ENCODE results near the gene GALNT2.
A peak's percentile ranks its signal among the peaks of the same experiment; 100 is the strongest.

The GALNT2 gene

GRCh38 chr1:230149751-230150584, 82.9 kb downstream of the GALNT2 start:
- no peak for DNase-seq

GRCh38 chr1:230150615-230151014, 83.6 kb downstream of the GALNT2 start:
- no peak for DNase-seq

GRCh38 chr1:230151924-230152468, 85.0 kb downstream of the GALNT2 start:
- DNase-seq, result no peak

- DNase-seq, result no peak
Measured at GRCh38 chr1:230152999-230153398, 86.0 kb downstream of the GALNT2 start.

GRCh38 chr1:230153641-230154296, 86.7 kb downstream of the GALNT2 start:
- peak; percentile 59 for DNase-seq

GRCh38 chr1:230155021-230155420, 88.0 kb downstream of the GALNT2 start:
- DNase-seq, result no peak

- no peak for DNase-seq
Measured at GRCh38 chr1:230156068-230156467, 89.0 kb downstream of the GALNT2 start.

GRCh38 chr1:230156536-230156935, 89.5 kb downstream of the GALNT2 start:
- no peak for DNase-seq

GRCh38 chr1:230157420-230158390, 90.7 kb downstream of the GALNT2 start:
- no peak for DNase-seq

- no peak for DNase-seq
Measured at GRCh38 chr1:230158415-230159291, 91.6 kb downstream of the GALNT2 start.

GRCh38 chr1:230159580-230159979, 92.5 kb downstream of the GALNT2 start:
- DNase-seq, result no peak

GRCh38 chr1:230160957-230161771, 94.1 kb downstream of the GALNT2 start:
- no peak for DNase-seq

GRCh38 chr1:230163205-230163604, 96.2 kb downstream of the GALNT2 start:
- no peak for DNase-seq

- DNase-seq, result no peak
Measured at GRCh38 chr1:230163719-230164118, 96.7 kb downstream of the GALNT2 start.

- no peak for DNase-seq
Measured at GRCh38 chr1:230165536-230165935, 98.5 kb downstream of the GALNT2 start.

- DNase-seq, result no peak
Measured at GRCh38 chr1:230166366-230167132, 99.5 kb downstream of the GALNT2 start.

- no peak for DNase-seq
Measured at GRCh38 chr1:230167419-230167852, 100.4 kb downstream of the GALNT2 start.

GRCh38 chr1:230169454-230170152, 102.6 kb downstream of the GALNT2 start:
- no peak for DNase-seq

GRCh38 chr1:230170153-230170547, 103.1 kb downstream of the GALNT2 start:
- no peak for DNase-seq

Measured in GOT3 (cell line).